NCI-H128 (cell line): ENCODE measurements around the gene TBC1D2B.

ENCODE experiments used
- DNase-seq: peaks from one replicate; lab custom pipeline; 2025; ENCODE audit not compliant: unreplicated experiment; lab: John Stamatoyannopoulos, UW

TBC1D2B gene

DNA sequence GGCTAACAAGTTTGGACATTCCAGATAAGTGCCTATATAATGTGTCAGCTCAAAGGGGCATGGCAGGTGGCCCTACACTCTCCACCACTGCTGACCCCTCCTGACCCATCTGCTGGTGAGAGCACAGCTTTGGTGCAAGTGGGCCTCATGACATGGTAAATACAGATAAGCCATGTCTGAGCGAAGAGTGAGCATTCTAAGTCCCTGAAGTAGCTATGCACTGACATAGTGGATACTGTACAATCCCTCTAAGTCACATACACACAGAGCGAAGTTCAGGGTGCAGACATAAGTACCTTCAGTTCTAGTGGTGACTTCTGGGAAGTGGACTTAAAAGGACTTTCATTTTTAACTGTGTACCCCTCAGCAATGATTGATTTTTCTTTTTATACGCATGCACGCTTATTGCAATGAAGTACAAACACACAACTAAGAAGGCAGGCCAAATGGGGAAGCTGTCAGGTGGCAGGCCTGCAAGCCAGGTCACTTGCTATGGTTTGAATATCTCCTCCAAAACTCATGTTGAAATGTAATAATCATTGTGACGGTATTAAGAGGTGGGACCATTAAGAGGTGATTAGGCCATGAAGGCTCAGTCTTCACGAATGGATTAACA is 41.5 kb downstream of the TBC1D2B start:
- no peak for DNase-seq

DNA sequence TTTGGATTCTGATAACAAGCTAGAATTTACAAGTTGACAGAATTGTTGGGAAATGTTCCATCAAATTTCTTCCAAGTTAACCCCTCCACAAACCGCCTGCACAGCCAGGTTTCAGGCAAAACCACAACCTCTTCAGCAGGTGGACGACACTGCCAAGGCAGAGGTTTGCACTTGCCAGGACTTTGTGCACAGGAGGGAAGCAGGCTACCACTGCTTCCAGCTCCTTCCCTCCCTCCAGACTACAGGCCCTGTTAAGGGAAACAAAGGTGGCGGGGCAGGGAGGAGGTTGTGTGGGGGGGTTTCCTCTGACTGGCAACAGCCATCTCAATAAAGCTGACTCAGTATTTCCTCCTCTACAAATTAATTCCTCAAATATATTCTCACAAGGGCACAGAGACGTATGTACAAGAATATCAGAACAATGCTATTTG is 42.2 kb downstream of the TBC1D2B start:
- no peak for DNase-seq

DNA sequence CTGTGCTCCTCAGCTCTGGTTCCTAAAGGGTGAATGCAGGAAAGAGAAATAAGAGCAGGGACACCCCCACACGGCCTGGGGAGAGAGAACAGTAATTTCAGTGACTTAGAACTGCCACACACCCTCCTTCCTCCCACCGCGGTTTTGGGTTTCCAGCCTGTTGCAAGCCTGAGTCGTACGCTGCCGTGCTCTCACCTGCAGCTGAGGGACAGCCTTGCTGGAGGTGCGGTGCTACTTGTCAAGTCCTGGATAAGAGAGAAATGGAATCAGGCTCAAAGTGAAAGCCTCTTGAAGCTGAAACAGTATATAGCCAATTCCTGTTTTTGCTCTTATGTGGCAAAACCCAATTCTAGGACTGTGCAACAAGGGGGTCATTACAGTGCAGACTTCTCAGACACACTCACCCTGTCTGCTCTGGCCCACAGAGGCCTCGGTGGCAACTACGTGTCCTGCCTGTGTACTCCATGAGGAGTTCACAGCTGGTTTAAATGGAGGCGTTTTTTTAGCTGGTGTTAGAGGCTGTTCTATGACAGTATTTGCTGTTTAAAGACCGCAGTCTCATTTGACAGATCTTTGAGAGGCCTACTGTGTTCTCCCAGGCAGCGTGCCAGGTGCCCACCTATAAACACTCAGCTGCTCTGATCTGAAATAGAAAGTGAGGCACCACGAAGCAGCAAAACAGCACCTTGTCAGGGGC is 42.9 kb downstream of the TBC1D2B start:
- peak; percentile 3 for DNase-seq

DNA sequence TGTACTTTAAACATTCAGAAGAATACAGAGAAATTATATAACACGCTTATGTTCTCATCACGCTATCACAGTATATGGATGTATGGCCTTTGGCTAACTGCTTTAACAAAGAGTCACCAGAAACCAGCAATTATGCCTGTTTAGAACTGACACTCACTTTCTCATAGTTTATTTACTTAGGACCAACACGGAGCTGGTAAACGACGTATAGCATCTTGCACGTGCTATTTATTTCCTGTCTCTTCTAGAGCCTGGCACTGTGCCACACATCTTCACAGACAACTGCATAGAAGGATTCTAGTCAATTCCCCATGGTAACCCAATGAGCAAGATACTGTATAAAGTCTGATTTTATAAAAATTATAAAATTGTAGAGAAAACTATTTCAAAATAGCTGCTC is 43.6 kb downstream of the TBC1D2B start:
- no peak for DNase-seq

DNA sequence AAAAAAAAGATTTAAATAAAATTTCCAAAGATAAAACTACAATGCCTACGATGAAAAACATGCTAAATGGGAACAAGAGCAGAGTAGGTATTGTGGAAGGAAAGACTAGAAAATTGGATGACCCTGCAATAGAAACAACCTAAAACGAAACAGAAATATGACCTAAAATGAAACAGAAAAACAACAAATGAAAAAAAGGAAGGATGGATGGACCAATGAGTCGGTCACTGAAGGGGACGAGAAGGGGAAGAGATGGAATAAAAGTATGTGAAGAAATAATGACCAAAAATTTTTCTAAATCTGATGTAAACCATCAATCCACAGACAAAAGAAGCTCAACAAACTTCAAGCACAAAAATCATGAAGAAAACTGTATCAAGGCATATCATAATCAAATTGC is 44.8 kb downstream of the TBC1D2B start:
- DNase-seq = no peak

DNA sequence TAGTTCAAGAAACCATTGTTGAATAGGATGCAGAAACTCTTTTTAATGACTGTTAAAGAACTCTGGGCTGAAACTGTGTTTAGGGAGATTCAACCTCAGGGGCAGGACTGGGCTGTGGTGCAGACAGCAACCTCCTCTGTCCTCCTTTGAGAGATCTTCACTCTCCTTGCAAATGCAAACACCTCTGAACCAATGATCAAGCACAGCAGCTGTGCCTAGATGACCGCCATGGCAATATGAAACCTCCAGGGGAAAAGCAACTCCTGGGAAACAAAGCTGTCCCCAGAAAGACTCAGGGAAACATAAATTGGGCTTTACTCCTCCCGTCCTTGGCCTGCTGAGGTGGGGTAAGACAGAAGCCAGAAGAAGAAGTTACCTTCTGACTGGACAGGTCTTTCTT is 52.6 kb downstream of the TBC1D2B start:
- DNase-seq = no peak

DNA sequence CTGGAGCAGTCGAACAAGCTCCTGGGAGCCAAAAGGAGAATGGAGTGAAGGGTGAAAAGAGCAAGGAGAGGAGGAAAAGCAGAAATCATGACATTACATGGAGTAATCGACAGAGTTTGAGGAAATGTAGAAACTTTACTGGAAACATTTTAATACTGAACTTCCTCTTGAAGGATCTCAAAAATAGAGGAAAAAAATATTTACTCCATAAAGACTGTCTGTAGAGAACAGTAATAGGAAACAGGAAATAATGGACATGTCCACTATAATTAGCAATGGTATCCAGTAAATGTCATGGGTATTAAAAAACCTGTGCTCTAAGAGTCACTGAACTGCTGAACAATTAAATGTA is 53.0 kb downstream of the TBC1D2B start:
- no peak for DNase-seq

DNA sequence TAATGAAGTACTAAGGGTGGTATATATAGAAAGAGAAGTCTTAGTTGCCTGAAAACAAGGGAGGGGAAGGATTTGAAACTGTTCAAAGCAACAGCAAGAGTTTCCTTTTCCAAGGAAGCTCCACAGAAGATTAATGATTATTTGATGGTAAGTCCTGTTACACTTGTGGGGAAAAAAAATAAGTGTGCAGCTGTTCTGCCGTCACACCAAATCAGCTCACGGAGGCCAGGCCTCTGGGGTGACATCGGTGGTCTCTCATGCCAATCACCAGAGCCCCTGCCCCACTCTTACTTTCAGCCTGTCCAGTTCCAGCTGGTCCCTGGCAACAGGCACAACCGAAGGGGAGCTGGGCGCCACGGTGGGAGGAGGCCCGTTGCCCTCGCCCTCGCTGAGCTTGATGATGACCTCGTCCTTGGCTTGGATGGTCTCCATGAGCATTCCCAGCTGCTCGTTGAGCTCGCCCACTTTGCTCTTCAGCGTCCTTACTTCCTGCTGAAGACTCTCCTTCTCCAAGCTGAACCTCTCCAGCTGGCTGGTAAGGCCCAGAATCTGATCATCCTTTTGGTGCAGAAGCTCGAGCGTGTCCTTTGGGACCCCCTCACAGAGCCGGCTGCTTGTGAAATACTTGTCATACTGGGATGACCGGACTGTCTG is 53.5 kb downstream of the TBC1D2B start:
- no peak for DNase-seq

DNA sequence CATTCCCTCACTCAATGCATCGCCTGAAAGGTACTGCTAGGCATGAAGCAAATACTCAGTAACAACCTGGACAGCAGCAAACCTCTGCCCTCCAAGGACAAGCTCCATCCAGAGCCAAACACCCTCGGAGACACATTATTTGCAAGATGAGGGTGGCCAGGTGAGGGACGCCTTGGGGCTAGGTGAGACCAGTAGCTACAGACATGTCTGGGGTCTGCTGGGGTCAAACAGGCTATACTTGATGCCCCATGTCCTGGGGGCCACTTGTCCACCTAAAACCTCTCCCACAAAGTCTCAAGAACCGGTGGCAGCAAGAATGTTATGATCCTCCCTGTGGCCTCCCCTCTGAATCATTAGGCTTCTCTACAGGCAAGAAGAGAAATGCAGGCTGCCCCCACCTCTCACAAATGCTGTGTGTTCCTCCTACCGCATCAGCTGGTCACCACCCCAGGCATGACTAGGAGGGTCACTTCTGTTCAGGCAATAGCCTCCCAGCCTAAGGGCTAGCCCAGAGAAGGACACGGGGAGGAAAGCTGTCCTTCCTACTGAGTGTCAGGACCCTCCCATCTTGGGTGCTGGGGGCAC is 54.3 kb downstream of the TBC1D2B start:
- DNase-seq = no peak

DNA sequence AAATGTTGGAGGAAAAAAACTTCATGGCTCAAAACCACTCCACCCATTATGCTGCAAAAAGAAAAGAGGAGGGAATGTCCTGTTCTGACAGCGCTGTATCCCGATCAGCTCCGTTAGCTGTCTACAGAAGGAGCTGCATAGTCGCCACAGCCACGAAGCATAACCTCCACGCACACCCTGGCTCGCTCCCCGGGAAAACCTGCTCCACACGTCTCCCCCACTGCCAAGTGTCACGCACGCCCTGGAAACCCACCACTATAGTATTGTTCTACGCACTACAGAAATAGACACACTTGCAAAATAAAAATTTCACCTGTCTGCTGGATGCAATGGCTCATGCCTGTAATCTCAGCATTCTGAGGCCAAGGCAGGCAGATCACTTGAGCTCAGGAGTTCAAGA is 55.8 kb downstream of the TBC1D2B start:
- no peak for DNase-seq

DNA sequence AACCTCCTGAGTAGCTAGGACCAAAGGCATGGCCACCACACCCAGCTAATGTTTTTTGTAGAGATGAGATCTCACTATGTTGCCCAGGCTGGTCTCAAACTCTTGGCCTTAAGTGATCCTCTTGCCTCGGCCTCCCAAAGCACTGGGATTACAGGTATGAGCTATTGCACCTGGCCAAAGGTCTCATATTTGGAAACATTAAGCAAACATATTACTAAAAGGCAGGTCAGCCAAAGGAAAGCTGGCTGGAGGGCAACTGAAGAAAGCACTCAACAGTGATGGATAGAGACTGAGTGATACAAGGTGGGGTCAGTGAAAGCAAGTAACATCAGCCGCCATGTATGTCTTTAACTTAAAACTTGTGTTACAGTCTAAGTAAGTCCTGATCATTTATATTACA is 57.5 kb downstream of the TBC1D2B start:
- DNase-seq = no peak

DNA sequence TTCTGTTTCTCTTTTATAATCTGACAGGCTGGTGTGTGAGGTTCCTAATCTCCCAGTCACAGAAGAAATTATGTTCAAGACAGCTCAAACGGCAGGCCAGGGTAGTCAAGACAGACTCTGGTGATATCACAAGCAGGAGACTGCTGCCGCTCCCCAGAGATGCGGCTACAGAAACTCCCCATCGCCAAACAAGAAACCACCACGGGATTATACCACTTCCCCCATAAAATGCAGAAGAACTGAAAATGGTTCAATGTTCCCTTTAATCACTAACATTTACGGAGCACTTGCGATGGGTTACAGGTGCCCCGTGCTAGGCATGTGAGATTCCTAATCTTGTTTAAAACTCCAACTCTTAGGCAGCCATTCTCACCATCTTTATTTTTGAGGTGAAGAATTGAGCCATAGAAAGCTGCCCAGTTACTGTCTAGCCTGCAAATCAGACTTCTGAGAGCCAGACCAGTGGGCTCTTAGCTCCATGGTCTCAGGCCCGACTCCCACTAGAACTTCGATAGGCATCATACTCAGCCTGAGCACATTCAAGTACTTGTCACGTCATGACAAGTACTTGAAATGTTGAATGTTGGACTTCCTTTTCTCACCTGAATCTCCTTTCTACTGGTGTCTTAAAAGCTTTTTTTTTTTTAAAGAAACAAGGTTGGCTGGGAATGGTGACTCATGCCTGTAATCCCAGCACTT is 58.4 kb downstream of the TBC1D2B start:
- no peak for DNase-seq

DNA sequence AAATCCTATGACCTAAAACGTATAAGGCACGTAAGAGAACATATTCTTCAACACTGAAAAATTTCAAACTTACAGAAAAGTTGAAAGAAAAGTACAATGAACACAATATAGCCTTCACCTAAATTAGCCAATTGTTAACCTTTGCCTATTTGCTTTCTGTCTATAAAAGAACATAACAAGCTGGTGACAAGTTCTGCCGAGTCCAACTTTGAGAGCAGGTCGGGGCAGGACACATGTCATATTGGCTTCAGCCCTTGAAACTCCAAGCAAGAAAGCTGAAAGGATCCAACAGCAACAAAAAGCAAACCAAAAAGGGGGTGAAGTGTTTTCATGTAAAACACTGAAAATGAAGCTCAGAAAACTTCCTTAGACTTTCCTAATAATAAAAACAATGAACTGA is 59.1 kb downstream of the TBC1D2B start:
- DNase-seq = no peak

DNA sequence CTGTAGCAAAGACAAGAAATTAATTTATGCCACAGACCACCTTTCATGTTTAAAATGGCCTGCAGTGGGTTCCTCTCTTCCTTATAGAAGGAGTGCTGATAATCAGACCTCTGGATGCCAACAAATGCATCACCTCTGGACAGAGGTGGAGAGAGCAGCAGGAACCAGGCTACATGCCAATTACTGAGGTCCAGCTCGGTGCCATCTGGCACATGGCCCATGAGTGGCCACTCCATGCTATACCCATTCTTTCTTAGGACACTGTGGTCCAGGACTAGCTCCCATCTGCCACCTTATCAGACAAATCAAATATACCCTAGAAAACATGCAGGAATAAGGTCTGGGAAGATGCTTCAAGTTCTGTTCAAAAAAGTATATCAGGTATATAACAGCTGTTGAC is 60.7 kb downstream of the TBC1D2B start:
- DNase-seq = no peak

DNA sequence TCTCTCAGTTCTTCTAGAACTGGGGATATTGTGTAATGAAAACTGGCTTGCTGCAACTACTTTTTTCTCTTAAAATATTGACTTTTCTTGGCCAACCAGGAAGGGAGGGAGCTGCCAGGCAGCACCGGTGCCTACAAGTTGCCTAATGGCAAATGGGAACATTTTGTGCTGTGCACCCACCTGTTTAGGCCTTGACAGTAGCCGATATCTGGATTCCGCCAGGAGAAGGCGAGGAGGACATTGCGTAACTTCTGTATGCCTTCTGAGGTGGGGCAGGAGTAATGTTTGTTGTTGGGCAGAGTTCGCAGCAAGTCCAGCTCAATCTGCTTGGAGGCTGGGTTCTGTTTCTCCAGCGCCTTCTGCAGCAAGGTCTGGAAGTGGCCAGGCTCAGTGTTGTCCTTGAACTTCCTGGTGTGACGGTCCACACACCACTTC is 64.9 kb downstream of the TBC1D2B start:
- DNase-seq = no peak

DNA sequence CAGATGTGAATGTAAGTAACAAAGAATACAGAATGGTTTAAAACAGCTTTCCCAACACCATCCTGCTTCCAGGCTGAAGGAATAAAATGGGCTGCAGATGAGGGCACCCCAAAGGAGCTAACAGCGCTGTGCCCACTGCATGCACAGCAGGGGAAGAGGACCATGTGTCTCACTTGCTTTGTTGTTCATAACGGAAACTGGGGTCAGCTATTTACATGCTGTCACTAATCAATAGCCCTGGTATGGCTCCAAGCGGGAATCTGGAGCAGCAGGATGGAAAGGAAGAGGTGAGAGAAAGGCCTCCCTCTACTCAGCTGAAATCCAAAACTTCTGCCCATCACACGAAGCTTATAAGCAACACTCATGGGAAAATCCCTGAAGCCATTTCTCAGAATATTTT is 67.4 kb downstream of the TBC1D2B start:
- DNase-seq = no peak

DNA sequence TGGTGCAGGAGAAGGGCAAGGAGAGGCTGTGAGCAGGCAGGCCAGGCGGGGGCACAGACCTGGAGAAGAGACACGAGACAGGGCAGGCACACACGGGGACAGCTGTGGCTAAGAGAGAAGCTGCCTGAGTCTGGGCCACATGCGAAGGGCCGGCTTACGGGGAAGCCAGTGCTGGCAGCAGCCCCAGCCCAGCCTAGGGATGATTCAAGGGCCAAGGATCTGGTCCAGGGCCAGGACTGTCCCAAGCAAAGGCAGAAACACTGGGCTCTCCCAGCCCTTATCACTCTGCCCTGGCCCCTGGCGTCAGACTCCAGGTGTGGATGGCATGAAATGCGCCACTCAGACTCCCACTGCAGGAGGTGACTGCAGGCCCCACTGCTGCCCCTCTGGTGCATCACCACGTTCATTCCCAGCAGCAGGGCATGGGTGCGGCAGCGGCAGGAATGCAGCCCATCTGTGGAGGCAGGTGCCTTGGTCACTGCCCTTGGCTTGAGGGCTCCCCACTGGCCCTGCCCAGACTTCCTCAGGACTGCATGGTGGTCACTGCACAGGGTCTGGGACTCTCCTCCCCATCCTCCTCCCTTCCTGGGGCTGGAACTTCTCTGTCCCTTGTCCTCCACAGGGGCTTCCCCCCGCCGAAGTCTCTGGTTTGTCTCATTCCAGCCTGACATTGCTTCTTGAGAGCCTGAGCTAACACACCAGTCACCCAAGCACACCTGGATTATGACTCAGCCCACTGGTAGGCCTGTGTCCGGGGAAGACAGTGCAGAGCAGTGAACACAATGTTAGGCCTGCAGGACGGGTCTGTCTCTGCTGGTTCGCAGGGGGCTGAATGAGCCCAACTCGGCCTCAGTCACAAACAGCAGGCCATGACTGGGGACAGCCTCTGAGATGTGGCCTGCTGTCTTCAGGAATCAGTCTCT is 69.3 kb downstream of the TBC1D2B start:
- DNase-seq = no peak

DNA sequence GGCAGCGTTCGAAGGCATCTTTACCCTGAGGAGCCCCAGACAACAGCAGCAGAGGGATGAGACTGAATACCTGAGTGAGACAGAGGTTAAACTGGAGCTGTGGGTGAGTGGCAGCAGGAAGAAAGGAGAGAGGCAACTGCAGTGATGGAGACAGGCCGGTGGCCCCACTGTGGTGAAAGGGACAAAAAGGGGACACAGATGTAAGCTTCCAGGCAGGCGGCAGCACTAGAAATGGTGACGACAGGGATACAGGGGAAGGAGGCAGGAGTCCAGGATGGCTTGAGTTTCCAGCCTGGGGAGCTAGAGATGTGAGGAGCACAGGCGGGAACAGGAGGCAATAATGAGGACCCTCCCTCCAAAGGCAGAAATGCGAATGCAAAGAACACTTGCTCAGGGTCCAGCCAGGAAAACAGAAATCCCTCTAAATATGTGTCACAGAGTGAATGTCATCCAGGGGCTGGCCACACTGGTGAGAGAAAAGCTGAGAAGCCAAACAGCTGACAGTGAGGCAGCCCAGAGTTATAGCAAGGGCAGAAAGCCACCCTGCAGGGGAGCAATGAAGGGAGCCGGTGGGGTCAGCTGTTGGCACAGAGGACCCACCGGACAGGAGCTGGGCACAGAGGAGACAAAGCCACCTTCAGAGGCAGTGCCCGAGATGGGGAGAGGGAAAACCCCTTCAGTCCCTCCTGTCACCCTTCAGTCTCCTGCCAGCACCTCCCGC is 70.1 kb downstream of the TBC1D2B start:
- DNase-seq = no peak

DNA sequence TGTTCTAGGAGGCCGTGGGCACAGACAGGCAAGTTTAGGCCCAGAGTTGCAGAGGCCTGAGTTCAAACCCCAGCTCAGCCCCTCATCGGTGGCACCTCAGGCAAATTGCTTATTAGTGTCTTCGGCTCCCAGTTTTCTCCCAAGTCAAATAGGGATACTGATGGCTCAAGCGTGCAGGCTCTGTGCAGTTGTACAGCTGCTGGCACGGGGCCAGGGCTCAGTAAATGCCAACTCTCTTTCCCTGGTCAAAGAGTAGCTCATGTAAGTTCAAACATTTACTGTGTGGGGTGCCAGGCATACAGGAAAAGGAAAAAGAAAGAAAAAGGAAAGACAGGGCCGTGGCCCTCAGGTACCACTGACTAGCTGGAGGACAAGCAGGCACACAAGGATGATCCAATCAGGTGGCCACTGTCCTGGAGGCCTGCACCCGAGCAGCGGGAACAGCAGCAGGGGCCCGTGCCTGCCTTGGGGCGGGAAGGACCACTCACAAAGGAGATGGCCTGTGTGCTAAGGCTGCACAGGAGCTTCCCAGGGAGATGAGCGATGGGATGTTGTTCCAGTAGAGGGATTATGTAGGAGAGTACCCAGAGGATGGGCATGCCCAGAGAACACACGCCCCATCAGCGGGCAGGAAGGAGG is 70.8 kb downstream of the TBC1D2B start:
- no peak for DNase-seq
